ENCODE results near the gene GLYATL3.

GLYATL3 gene

DNA sequence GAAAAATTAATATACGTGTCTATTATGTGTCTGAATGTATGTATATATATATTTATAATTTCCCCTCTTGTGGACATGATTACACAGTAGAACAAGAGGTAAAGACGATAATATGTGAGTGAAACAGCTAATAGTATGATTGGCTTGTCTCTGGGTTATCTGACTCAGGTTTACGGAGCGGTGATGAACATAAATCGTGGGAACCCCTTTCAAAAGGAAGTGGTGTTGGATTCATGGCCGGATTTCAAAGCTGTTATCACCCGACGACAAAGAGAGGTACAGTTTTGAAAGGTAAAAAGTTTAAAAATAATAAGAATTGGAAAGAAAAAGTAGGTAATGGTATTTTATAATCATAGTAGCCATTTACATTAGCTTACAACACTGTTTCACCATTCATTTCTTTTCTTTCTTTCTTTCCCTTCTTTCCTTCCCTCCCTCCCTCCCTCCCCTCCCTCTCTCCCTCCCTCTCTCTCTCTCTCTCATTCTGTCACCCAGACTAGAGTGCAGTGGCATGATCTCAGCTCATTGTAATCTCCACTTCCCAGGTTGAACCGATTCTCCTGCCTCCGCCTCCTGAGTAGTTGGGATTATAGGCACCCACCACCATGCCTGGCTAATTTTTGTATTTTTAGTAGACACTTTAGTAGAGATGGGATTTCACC lies 15.9 kb downstream of the GLYATL3 start:
- Histone ChIP-seq H3K9ac (ENCODE audit: low read length) (no peak overlapping the region), H3K4me3 (ENCODE audit: low read length) (no peak overlapping the region), H3K27me3 (replicated peaks; ENCODE audit: control insufficient read depth, insufficient read depth, low read length) (no peaks in the 10 kb centered on the region), H3K36me3 (ENCODE audit: control insufficient read depth, insufficient read depth, low read length, severe bottlenecking) (no peaks in the 10 kb centered on the region), H3K9me3 (ENCODE audit: control insufficient read depth, low read length) (no peaks in the 10 kb centered on the region), H3K4me1 (ENCODE audit: control insufficient read depth, insufficient read depth, low read length) (no peaks in the 10 kb centered on the region)
- no peak for DNase-seq (ENCODE audit: low read depth)

DNA sequence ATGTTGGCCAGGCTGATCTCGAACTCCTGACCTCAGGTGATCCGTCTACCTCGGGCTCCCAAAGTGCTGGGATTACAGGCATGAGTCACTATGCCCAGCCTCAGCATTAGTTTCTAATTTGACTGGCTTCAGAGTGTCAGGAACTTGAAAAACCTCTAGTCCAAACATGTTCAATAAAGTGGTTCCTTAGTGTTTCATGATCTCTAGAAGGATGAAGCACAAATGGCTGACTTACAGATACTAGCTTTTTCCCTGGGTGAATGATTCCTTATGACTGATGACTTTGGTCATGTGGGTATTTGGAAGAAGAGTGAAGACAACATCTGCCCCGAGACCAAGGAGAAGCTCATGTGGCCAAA lies 16.4 kb downstream of the GLYATL3 start:
- Histone ChIP-seq H3K4me1 (ENCODE audit: control insufficient read depth, insufficient read depth, low read length) (no peaks in the 10 kb centered on the region), H3K9me3 (ENCODE audit: control insufficient read depth, low read length) (no peaks in the 10 kb centered on the region), H3K9ac (ENCODE audit: low read length) (no peak overlapping the region), H3K36me3 (ENCODE audit: control insufficient read depth, insufficient read depth, low read length, severe bottlenecking) (no peaks in the 10 kb centered on the region), H3K4me3 (ENCODE audit: low read length) (no peak overlapping the region), H3K27me3 (replicated peaks; ENCODE audit: control insufficient read depth, insufficient read depth, low read length) (no peaks in the 10 kb centered on the region)
- DNase-seq (ENCODE audit: low read depth) = no peak

DNA sequence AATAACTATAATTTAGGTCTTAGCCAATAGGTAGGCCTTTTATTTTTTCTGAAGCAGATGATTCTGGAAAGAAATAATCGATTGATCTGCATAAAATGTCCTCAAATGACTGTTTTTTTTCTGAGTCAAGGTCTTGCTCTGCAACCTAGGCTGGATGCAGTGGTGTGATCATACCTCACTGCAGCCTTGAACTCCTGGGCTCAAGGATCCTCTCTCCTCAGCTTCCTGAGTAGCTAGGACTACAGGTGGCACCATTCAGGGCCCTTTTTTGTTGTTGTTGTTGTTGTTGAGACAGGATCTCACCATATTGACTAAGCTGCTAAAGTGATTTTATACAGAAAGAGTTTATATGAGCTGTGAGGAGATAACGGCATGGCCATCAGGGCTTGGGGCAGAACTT lies 18.2 kb downstream of the GLYATL3 start:
- Histone ChIP-seq H3K9me3 (ENCODE audit: control insufficient read depth, low read length) (no peaks in the 10 kb centered on the region), H3K9ac (ENCODE audit: low read length) (no peak overlapping the region), H3K36me3 (ENCODE audit: control insufficient read depth, insufficient read depth, low read length, severe bottlenecking) (no peaks in the 10 kb centered on the region), H3K27me3 (replicated peaks; ENCODE audit: control insufficient read depth, insufficient read depth, low read length) (no peaks in the 10 kb centered on the region), H3K4me1 (ENCODE audit: control insufficient read depth, insufficient read depth, low read length) (no peaks in the 10 kb centered on the region), H3K4me3 (ENCODE audit: low read length) (no peak overlapping the region)
- DNase-seq (ENCODE audit: low read depth) = no peak

DNA sequence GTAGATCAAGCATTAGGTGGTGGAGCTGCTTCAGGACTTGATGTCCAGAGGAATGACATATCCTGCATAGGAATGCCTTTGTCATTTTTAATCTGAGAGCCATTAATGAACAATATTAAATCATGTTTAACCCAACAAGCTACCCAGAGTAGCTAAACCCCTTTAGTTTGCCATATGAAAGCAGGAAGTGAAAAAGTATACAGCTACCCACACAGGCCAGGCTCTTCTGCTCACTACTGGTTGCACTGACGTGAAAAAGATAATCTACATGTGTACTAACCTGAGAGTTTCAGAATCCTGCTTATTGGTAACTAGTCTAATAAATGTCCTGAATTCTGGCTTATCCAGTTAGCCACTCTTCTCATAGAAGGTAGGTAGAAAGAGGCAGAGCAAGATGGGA lies 19.9 kb downstream of the GLYATL3 start:
- DNase-seq (ENCODE audit: low read depth) = no peak
- H3K9me3 ChIP-seq (ENCODE audit: control insufficient read depth, low read length) = no peaks in the 10 kb centered on the region
- no peak overlapping the region for H3K4me3 ChIP-seq (ENCODE audit: low read length)
- H3K4me1 ChIP-seq (ENCODE audit: control insufficient read depth, insufficient read depth, low read length) = no peaks in the 10 kb centered on the region
- H3K36me3 ChIP-seq (ENCODE audit: control insufficient read depth, insufficient read depth, low read length, severe bottlenecking) = no peaks in the 10 kb centered on the region
- no peak overlapping the region for H3K9ac ChIP-seq (ENCODE audit: low read length)
- no peaks in the 10 kb centered on the region for H3K27me3 ChIP-seq (replicated peaks; ENCODE audit: control insufficient read depth, insufficient read depth, low read length)

DNA sequence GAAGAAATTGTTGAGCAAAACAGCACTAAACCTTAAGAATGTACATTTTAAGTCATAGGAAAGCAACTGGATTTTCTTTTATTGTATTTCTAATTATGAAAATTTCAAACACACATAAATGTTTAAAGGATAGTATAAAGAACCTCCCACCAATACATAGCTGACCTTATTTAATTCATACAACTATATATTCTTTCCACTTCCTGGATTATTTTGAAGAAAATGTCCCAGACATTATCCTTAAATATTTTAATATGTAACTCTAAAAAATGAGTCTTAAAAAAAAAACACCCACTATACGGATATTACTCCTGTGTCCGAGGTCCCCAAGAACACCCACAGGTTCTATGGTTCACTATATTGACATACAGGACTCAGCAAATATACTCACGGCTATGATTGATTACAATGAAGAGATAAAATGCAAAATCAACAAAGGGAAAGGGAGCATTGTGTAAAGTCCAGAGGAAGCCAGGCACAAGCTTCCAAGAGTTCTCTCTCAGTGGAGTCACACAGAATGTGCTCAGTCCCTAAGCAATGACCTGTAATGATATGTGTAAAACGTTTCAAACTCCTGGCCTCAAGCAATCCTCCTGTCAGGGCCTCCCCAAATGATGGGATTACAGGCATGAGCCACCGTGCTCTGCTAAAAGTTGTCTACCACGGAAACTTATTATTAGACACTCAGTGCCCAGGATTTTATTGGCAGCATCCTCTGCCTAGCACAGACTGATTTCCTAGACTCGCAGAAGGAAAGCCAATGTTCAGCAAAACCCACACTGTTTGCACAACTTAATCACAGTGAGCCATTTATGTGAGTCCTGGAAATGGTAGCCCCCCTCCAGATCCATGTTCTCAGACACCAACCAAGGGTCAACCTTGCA lies 23.2 kb downstream of the GLYATL3 start:
- H3K4me3 ChIP-seq (ENCODE audit: low read length) = no peak overlapping the region
- no peaks in the 10 kb centered on the region for H3K4me1 ChIP-seq (ENCODE audit: control insufficient read depth, insufficient read depth, low read length)
- no peak overlapping the region for H3K9ac ChIP-seq (ENCODE audit: low read length)
- H3K36me3 ChIP-seq (ENCODE audit: control insufficient read depth, insufficient read depth, low read length, severe bottlenecking) = no peaks in the 10 kb centered on the region
- H3K9me3 ChIP-seq (ENCODE audit: control insufficient read depth, low read length) = no peaks in the 10 kb centered on the region
- DNase-seq (ENCODE audit: low read depth) = no peak
- no peaks in the 10 kb centered on the region for H3K27me3 ChIP-seq (replicated peaks; ENCODE audit: control insufficient read depth, insufficient read depth, low read length)

DNA sequence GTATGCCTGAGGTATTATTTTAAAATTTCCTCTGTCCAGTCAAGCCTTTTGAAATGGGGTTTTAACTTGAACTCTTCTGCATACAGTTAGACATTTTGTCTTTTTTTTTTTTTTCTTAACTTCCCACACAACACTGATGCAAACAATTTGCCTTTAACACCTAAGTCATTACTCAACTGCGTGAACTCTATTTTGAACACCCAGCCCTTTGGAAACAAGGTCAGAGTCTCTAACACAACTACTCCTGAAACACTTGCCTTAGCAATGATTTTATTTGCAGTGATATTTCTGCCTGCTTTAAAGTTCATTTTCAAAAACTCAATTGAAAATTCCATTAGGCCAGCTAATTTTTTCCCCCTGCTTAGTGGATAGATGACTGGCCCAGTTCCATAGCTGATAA lies 24.2 kb downstream of the GLYATL3 start:
- Histone ChIP-seq H3K4me3 (ENCODE audit: low read length) (no peak overlapping the region), H3K27me3 (replicated peaks; ENCODE audit: control insufficient read depth, insufficient read depth, low read length) (no peaks in the 10 kb centered on the region), H3K9me3 (ENCODE audit: control insufficient read depth, low read length) (no peaks in the 10 kb centered on the region), H3K4me1 (ENCODE audit: control insufficient read depth, insufficient read depth, low read length) (no peaks in the 10 kb centered on the region), H3K36me3 (ENCODE audit: control insufficient read depth, insufficient read depth, low read length, severe bottlenecking) (no peaks in the 10 kb centered on the region), H3K9ac (ENCODE audit: low read length) (no peak overlapping the region)
- no peak for DNase-seq (ENCODE audit: low read depth)

DNA sequence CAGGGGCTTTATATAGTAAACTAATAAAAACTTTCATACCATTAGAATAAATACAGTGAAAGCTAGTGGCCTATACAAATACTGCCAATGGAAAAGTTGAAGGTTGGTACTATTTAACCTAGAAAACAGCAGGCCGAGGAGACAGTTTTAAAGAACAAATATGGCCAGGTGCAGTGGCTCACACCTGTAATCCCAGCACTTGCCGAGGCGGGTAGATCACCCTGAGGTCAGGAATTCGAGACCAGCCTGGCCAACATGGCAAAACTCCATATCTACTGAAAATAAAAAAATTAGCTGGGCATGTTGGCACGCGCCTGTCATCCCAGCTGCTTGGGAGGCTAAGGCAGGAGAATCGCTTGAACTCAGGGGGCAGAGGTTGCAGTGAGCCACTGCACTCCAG lies 24.8 kb downstream of the GLYATL3 start:
- no peak for DNase-seq (ENCODE audit: low read depth)
- H3K4me3 ChIP-seq (ENCODE audit: low read length) = no peak overlapping the region
- no peaks in the 10 kb centered on the region for H3K9me3 ChIP-seq (ENCODE audit: control insufficient read depth, low read length)
- no peaks in the 10 kb centered on the region for H3K4me1 ChIP-seq (ENCODE audit: control insufficient read depth, insufficient read depth, low read length)
- no peaks in the 10 kb centered on the region for H3K36me3 ChIP-seq (ENCODE audit: control insufficient read depth, insufficient read depth, low read length, severe bottlenecking)
- no peaks in the 10 kb centered on the region for H3K27me3 ChIP-seq (replicated peaks; ENCODE audit: control insufficient read depth, insufficient read depth, low read length)
- H3K9ac ChIP-seq (ENCODE audit: low read length) = no peak overlapping the region

DNA sequence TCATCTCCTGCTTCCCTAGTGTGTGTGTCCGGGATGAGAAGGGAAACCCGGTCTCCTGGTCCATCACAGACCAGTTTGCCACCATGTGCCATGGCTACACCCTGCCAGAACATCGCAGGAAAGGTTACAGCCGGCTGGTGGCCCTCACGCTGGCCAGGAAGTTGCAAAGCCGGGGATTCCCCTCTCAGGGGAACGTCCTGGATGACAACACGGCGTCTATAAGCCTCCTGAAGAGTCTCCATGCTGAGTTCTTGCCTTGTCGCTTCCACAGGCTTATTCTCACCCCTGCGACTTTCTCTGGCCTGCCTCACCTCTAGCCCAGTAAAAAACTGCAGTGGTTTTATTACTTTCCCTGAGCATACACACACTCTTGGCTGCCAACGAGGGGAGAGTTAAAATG lies 26.9 kb downstream of the GLYATL3 start:
- H3K36me3 ChIP-seq (ENCODE audit: control insufficient read depth, insufficient read depth, low read length, severe bottlenecking) = no peaks in the 10 kb centered on the region
- DNase-seq (ENCODE audit: low read depth) = no peak
- H3K27me3 ChIP-seq (replicated peaks; ENCODE audit: control insufficient read depth, insufficient read depth, low read length) = no peaks in the 10 kb centered on the region
- no peak overlapping the region for H3K9ac ChIP-seq (ENCODE audit: low read length)
- H3K4me3 ChIP-seq (ENCODE audit: low read length) = no peak overlapping the region
- H3K4me1 ChIP-seq (ENCODE audit: control insufficient read depth, insufficient read depth, low read length) = no peaks in the 10 kb centered on the region
- H3K9me3 ChIP-seq (ENCODE audit: control insufficient read depth, low read length) = no peaks in the 10 kb centered on the region

DNA sequence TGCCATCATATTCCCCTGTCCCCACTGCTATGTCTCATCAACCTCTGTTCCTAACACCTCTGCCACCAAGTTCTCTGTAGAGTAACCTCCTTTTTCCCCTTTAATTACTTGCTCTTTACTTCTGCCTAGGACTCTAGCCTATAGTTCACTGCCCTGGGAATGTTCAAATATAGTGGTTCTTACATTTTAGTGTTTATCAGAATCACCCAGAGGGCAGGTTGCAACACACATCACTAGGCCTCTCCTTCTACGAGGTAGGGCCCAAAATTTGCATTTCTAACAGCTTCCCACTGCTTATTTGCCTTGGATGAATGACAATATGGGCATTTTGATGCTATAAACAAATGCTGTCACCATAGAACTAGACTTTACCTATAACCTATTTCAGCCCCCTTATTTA lies 27.6 kb downstream of the GLYATL3 start:
- no peaks in the 10 kb centered on the region for H3K9me3 ChIP-seq (ENCODE audit: control insufficient read depth, low read length)
- no peak overlapping the region for H3K4me3 ChIP-seq (ENCODE audit: low read length)
- no peaks in the 10 kb centered on the region for H3K27me3 ChIP-seq (replicated peaks; ENCODE audit: control insufficient read depth, insufficient read depth, low read length)
- no peaks in the 10 kb centered on the region for H3K36me3 ChIP-seq (ENCODE audit: control insufficient read depth, insufficient read depth, low read length, severe bottlenecking)
- H3K4me1 ChIP-seq (ENCODE audit: control insufficient read depth, insufficient read depth, low read length) = no peaks in the 10 kb centered on the region
- DNase-seq (ENCODE audit: low read depth) = no peak
- no peak overlapping the region for H3K9ac ChIP-seq (ENCODE audit: low read length)

DNA sequence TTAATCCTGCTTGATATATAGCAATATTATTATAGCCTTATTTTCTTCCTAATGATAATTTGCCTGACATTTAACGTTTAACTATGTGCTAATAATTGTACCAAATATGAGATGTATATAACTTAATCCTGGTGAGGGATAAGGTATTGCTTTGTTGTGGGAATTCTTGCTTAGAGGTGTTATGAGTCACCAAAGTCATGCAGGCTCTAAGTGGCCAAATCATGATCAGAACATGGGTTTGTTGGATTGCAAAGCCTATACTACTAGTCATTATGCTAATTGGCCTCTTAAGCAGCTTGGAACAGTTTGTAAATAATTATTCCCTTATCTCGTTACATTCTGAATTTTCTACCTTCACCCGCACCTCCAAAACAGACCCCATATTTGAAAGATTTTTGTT lies 28.8 kb downstream of the GLYATL3 start:
- no peaks in the 10 kb centered on the region for H3K4me1 ChIP-seq (ENCODE audit: control insufficient read depth, insufficient read depth, low read length)
- no peaks in the 10 kb centered on the region for H3K36me3 ChIP-seq (ENCODE audit: control insufficient read depth, insufficient read depth, low read length, severe bottlenecking)
- no peaks in the 10 kb centered on the region for H3K9me3 ChIP-seq (ENCODE audit: control insufficient read depth, low read length)
- DNase-seq (ENCODE audit: low read depth) = no peak
- no peaks in the 10 kb centered on the region for H3K27me3 ChIP-seq (replicated peaks; ENCODE audit: control insufficient read depth, insufficient read depth, low read length)
- H3K9ac ChIP-seq (ENCODE audit: low read length) = no peak overlapping the region
- no peak overlapping the region for H3K4me3 ChIP-seq (ENCODE audit: low read length)

DNA sequence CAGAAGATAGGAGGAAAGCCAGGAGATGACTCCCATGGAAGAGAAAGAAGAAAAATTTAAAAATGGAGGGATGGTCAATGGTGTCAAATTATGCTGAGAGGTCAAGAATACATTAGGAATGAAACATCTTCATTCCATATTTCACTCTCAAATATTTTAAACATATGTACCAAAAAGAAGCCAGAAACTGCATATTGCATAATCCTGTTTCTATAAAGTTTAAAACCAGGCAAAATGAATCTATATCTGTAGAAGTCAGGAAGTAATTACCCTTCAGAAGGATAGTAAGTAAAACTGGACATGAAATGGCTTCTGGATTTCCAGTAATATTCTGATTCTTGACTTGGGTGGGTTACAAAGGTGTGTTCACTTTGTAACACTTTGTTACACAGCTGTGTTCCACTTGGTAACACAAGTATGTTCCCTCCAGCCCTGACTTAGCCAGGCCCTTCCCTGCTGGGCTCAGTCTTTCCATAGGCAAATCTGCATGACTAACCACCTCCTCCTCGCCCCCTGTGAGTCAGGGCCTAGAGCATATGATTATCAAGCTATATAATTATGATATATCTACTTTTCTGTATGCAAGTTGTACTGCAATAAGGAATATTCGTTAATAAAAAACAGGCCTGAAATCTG lies 30.5 kb downstream of the GLYATL3 start:
- no peaks in the 10 kb centered on the region for H3K9me3 ChIP-seq (ENCODE audit: control insufficient read depth, low read length)
- H3K4me1 ChIP-seq (ENCODE audit: control insufficient read depth, insufficient read depth, low read length) = no peaks in the 10 kb centered on the region
- H3K36me3 ChIP-seq (ENCODE audit: control insufficient read depth, insufficient read depth, low read length, severe bottlenecking) = no peaks in the 10 kb centered on the region
- H3K4me3 ChIP-seq (ENCODE audit: low read length) = no peak overlapping the region
- no peak overlapping the region for H3K9ac ChIP-seq (ENCODE audit: low read length)
- no peaks in the 10 kb centered on the region for H3K27me3 ChIP-seq (replicated peaks; ENCODE audit: control insufficient read depth, insufficient read depth, low read length)
- DNase-seq (ENCODE audit: low read depth) = no peak

Measured in adipocyte (in vitro differentiated cells).